Mesothelial cell of epicardium (in vitro differentiated cells): ENCODE results near the gene ROBO2. TPM values are rescaled to one million over a fixed set of nuclear protein-coding genes. Genes with fewer than 3 reads are reported as not detected.

ENCODE experiments used
- DNase-seq, 2 experiments: peaks; one replicate each; pipeline ENCODE4 v3.0.0; 2021; ENCODE audit warnings: low spot score in 2 of 2; ENCODE audit not compliant: unreplicated experiment in 2 of 2
- H3K27ac Mint-ChIP-seq: 2 replicates; pipeline ENCODE4 v1.8.0; 2021; ENCODE audit warnings: mixed read lengths
- H3K27me3 Mint-ChIP-seq: 2 replicates; pipeline ENCODE4 v1.8.0; 2021; ENCODE audit warnings: low read depth, mixed read lengths
- H3K36me3 Mint-ChIP-seq: 2 replicates; pipeline ENCODE4 v1.8.0; 2021; ENCODE audit warnings: mixed read lengths
- H3K4me1 Mint-ChIP-seq: 2 replicates; pipeline ENCODE4 v1.8.0; 2021; ENCODE audit warnings: mixed read lengths
- H3K4me3 Mint-ChIP-seq: 2 replicates; pipeline ENCODE4 v1.8.0; 2021; ENCODE audit warnings: mild to moderate bottlenecking, moderate library complexity, mixed read lengths
- H3K9me3 Mint-ChIP-seq: 2 replicates; pipeline ENCODE4 v1.8.0; 2021; ENCODE audit warnings: mixed read lengths
- total RNA-seq: library from RNA; stranded (reverse); gene quantifications from 3 replicates; pipeline ENCODE4 v1.2.1, GENCODE V29; 2021
- TF ChIP-seq, protein P1 (sequence below): fragments of 200-600 bp; sonication (generic); IDR thresholded peaks from one replicate; pipeline ENCODE4 v1.5.0; 2021; ENCODE audit warnings: antibody characterized with exemption; ENCODE audit not compliant: unreplicated experiment

The ROBO2 gene
- total RNA-seq, 1 donor from 2014 or later, result 82.3 TPM

DNA sequence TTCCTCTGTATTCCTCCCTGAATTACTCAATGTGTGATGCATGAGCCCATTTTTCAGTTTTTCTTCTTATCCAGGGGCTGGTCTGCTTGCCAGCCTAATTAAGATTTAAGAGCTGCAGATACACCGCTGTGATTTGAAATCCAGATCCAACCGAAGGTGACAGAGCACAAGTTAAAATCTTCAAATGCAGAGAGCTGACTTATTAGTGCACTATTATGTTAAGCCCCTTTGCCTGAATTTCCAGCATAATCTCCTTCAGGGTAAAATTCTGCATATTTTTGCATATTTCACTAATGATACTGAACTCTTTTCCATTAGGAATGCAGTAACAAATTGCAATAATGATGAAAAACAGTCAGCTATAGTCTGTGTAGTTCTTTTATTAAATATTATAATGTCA is 583.6 kb downstream of the ROBO2 start:
- peaks cover 11% of the 10 kb centered on the region for H3K36me3 Mint-ChIP-seq
- TF ChIP-seq, protein P1, sequence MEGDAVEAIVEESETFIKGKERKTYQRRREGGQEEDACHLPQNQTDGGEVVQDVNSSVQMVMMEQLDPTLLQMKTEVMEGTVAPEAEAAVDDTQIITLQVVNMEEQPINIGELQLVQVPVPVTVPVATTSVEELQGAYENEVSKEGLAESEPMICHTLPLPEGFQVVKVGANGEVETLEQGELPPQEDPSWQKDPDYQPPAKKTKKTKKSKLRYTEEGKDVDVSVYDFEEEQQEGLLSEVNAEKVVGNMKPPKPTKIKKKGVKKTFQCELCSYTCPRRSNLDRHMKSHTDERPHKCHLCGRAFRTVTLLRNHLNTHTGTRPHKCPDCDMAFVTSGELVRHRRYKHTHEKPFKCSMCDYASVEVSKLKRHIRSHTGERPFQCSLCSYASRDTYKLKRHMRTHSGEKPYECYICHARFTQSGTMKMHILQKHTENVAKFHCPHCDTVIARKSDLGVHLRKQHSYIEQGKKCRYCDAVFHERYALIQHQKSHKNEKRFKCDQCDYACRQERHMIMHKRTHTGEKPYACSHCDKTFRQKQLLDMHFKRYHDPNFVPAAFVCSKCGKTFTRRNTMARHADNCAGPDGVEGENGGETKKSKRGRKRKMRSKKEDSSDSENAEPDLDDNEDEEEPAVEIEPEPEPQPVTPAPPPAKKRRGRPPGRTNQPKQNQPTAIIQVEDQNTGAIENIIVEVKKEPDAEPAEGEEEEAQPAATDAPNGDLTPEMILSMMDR, result no peak
- no peaks in the 10 kb centered on the region for H3K27me3 Mint-ChIP-seq
- no peak overlapping the region for H3K4me3 Mint-ChIP-seq
- no peaks in the 10 kb centered on the region for H3K4me1 Mint-ChIP-seq
- H3K9me3 Mint-ChIP-seq, result no peaks in the 10 kb centered on the region
- H3K27ac Mint-ChIP-seq, result no peak overlapping the region
- no peak for DNase-seq

DNA sequence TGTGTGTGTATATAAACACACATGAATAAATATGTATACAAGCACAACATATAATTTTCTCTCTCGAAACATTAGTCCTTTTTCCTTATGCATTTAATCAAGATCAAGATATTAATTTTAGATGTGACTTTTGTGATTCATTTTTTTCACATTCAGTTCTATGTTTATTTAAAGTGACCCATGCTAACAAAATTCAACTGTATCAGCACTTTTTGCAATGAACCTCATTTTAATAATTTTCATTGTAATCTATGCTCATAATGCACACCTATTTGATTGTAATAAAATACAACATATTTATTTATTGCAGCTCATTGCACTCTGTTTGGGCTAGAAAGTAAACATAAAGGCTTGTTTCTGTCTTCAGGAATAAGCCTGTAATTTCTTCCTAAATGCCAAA is 586.3 kb downstream of the ROBO2 start:
- peaks cover 3% of the 10 kb centered on the region for H3K36me3 Mint-ChIP-seq

DNA sequence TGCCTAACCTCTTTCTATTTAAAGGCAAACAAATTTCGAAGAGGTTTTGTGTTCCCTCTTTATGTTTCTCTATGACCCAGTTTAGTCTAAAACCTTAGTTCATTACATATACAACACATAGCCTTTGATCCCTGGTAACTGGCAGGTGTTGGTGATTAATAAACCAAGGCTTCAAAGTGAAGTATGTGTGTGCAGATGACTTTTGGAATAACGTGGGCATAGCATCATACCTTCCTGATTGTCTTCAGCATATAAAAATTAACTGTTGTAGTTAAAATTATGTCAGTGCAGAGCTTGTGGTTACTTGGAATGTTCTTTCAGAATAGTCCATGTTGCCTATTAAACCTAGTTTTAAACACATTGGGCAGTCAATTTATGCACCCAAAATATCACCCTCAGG is 608.3 kb downstream of the ROBO2 start:
- no peak overlapping the region for H3K27ac Mint-ChIP-seq

More for the DNA sequence above, 586.3 kb downstream of the ROBO2 start:
- Mint-ChIP-seq H3K4me3 (no peak overlapping the region), H3K27ac (no peak overlapping the region), H3K4me1 (no peaks in the 10 kb centered on the region), H3K9me3 (peaks cover 5% of the 10 kb centered on the region), H3K27me3 (no peaks in the 10 kb centered on the region)
- TF ChIP-seq, protein P1, result no peak
- no peak for DNase-seq

DNA sequence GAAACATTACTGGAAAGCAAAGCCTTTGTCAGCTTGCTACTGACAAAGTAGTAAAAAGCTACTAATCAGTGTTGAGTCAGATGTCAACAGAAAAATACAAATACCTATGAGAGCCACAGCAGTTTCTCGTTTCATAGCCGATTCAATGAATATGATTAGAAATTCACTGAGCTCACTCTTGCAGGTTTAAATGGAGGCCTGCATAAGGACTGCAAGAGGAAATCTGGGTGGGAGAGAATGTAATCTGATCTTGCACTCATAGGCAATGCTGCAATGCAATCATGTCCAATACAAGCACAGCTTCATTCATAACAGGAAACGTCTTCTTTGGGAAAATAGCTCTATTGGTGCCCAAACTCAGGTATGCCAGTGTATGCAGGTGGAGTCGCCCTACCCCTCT is 608.8 kb downstream of the ROBO2 start:
- DNase-seq, result no peak
- Mint-ChIP-seq H3K9me3 (no peaks in the 10 kb centered on the region), H3K27me3 (no peaks in the 10 kb centered on the region), H3K36me3 (no peaks in the 10 kb centered on the region), H3K4me3 (no peak overlapping the region), H3K27ac (no peak overlapping the region), H3K4me1 (peaks cover 17% of the 10 kb centered on the region)
- TF ChIP-seq, protein P1, result no peak

More for the DNA sequence above, 608.3 kb downstream of the ROBO2 start:
- no peaks in the 10 kb centered on the region for H3K9me3 Mint-ChIP-seq
- H3K27me3 Mint-ChIP-seq, result no peaks in the 10 kb centered on the region
- TF ChIP-seq, protein P1, result no peak
- H3K36me3 Mint-ChIP-seq, result no peaks in the 10 kb centered on the region
- DNase-seq, result no peak
- H3K4me3 Mint-ChIP-seq, result no peak overlapping the region
- peaks cover 17% of the 10 kb centered on the region for H3K4me1 Mint-ChIP-seq

DNA sequence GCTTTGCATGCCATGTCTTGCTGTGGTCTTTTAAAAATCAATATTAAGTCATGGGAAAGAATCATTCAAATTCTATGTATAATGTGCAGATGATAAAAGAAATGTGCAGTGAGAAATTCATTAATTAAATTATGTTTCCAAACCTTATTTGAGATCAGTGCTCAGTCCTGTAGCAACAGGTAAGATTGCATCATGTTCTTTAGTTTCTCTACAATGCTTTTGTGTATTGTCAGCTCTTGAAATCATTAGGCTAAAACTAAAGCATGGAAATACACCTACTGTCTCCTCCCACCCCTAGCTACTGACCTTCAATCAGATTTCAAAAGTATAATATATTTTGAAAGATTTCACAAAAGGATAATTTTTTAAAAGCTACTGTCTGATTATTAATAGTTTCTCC is 612.7 kb downstream of the ROBO2 start:
- Mint-ChIP-seq H3K27me3 (no peaks in the 10 kb centered on the region), H3K9me3 (peaks cover 3% of the 10 kb centered on the region), H3K4me3 (no peak overlapping the region), H3K4me1 (peaks cover 21% of the 10 kb centered on the region), H3K27ac (no peak overlapping the region), H3K36me3 (no peaks in the 10 kb centered on the region)
- TF ChIP-seq, protein P1, result no peak
- no peak for DNase-seq

DNA sequence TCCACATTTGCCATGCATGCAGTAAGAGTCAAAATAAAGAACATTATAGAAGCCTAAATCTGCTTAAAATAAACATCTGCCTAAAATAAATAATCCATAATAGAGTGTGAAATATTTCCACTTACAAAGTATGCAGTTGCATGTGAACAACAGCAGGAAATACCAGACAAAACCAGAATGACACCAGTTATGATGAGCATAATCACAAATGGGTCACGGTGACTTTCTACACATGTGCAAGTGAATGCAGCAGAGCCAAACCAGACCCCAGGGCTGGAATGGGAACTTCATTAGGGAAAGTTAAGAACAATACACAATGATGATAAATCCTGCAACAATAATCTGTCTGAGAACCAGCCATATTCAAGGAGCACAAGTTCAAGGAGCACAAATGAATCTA is 615.5 kb downstream of the ROBO2 start:
- DNase-seq, result no peak
- peaks cover 10% of the 10 kb centered on the region for H3K4me1 Mint-ChIP-seq
- H3K9me3 Mint-ChIP-seq, result peaks cover 24% of the 10 kb centered on the region
- no peaks in the 10 kb centered on the region for H3K27me3 Mint-ChIP-seq
- peaks cover 9% of the 10 kb centered on the region for H3K36me3 Mint-ChIP-seq
- TF ChIP-seq, protein P1, result no peak
- no peak overlapping the region for H3K4me3 Mint-ChIP-seq
- no peak overlapping the region for H3K27ac Mint-ChIP-seq
